Fibroblast of lung (primary cell): ENCODE results near the gene CAMK1D.

Source experiments
- EZH2 ChIP-seq: IDR thresholded peaks from 2 replicates; pipeline ENCODE4 v1.5.1; 2012; ENCODE audit warnings: low read length, control low read depth, mild to moderate bottlenecking; ENCODE audit errors: missing control alignments
- TF ChIP-seq, protein P1 (sequence below), 2 donors: IDR thresholded peaks in 1 of 2; conservative IDR thresholded peaks in 1 of 2; 1 replicate in 1 of 2; 2 replicates in 1 of 2; pipeline ENCODE4 v1.5.1; 2011 to 2012; ENCODE audit warnings: low read length in 2 of 2, control low read depth in 1 of 2, inconsistent platforms in 1 of 2, low read depth in 1 of 2, mild to moderate bottlenecking in 1 of 2

- TF ChIP-seq, protein P1, sequence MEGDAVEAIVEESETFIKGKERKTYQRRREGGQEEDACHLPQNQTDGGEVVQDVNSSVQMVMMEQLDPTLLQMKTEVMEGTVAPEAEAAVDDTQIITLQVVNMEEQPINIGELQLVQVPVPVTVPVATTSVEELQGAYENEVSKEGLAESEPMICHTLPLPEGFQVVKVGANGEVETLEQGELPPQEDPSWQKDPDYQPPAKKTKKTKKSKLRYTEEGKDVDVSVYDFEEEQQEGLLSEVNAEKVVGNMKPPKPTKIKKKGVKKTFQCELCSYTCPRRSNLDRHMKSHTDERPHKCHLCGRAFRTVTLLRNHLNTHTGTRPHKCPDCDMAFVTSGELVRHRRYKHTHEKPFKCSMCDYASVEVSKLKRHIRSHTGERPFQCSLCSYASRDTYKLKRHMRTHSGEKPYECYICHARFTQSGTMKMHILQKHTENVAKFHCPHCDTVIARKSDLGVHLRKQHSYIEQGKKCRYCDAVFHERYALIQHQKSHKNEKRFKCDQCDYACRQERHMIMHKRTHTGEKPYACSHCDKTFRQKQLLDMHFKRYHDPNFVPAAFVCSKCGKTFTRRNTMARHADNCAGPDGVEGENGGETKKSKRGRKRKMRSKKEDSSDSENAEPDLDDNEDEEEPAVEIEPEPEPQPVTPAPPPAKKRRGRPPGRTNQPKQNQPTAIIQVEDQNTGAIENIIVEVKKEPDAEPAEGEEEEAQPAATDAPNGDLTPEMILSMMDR (conservative IDR thresholded peaks at IDR 0.05 in 1 of 2, IDR thresholded peaks at IDR 0.05 in 1 of 2; ENCODE audit: low read depth in 1 of 2, low read length in 2 of 2) = no peak
- TF ChIP-seq EZH2 = no peak
Measured at GRCh38 chr10:12719365-12719764, 370.0 kb downstream of the CAMK1D start.
